Loucy (cell line): ENCODE data around the gene SHANK3.

Source experiments
- H2AFZ ChIP-seq: fragments of 200-600 bp; sonication (generic); 2 replicates; pipeline ENCODE4 v1.6.0; 2016; ENCODE audit warnings: antibody characterized with exemption, mild to moderate bottlenecking, low read length, moderate library complexity
- H3F3A ChIP-seq: fragments of 200-600 bp; 2 replicates; pipeline ENCODE4 v1.6.0; 2016; ENCODE audit warnings: antibody characterized with exemption, low read depth, mild to moderate bottlenecking
- H3K27me3 ChIP-seq: fragments of 200-600 bp; sonication (generic); 2 replicates; pipeline ENCODE4 v1.6.1; 2014; ENCODE audit warnings: low read length, mild to moderate bottlenecking; ENCODE audit not compliant: insufficient read depth, poor library complexity, severe bottlenecking
- H3K36me3 ChIP-seq: fragments of 200-600 bp; sonication (generic); 2 replicates; pipeline ENCODE4 v1.6.1; 2016; ENCODE audit warnings: low read length; ENCODE audit not compliant: insufficient read depth
- H3K4me1 ChIP-seq: fragments of 200-600 bp; sonication (generic); 2 replicates; pipeline ENCODE4 v1.5.1; 2014; ENCODE audit warnings: low read length, mild to moderate bottlenecking; ENCODE audit not compliant: insufficient read depth, poor library complexity, severe bottlenecking
- H3K4me2 ChIP-seq: fragments of 200-600 bp; sonication (generic); 2 replicates; pipeline ENCODE4 v1.6.0; 2014; ENCODE audit warnings: antibody characterized with exemption, low read length, low read depth, mild to moderate bottlenecking; ENCODE audit not compliant: poor library complexity, severe bottlenecking
- H3K4me3 ChIP-seq: fragments of 200-600 bp; sonication (generic); 2 replicates; pipeline ENCODE4 v1.5.1; 2014; ENCODE audit warnings: low read length, mild to moderate bottlenecking, mixed read lengths; ENCODE audit not compliant: poor library complexity, severe bottlenecking
- H3K79me2 ChIP-seq: fragments of 200-600 bp; sonication (generic); 2 replicates; pipeline ENCODE4 v1.6.1; 2014; ENCODE audit warnings: low read length; ENCODE audit not compliant: insufficient read depth
- H3K9ac ChIP-seq: fragments of 200-600 bp; sonication (generic); 2 replicates; pipeline ENCODE4 v1.6.0; 2014; ENCODE audit warnings: mild to moderate bottlenecking, low read depth, low read length, moderate library complexity; ENCODE audit not compliant: poor library complexity, severe bottlenecking
- H3K9me2 ChIP-seq: fragments of 200-600 bp; sonication (generic); replicated peaks from 2 replicates; pipeline ENCODE4 v1.6.1; 2016; ENCODE audit warnings: low read depth, low read length, mixed read lengths
- H3K9me3 ChIP-seq: fragments of 200-600 bp; sonication (generic); 2 replicates; pipeline ENCODE4 v1.6.1; 2014; ENCODE audit warnings: mild to moderate bottlenecking, antibody characterized with exemption, low read length, low read depth; ENCODE audit not compliant: insufficient read depth
- H4K20me1 ChIP-seq: fragments of 200-600 bp; sonication (generic); 2 replicates; pipeline ENCODE4 v1.6.0; 2014; ENCODE audit warnings: antibody characterized with exemption, low read length, mild to moderate bottlenecking; ENCODE audit not compliant: insufficient read depth, poor library complexity, severe bottlenecking
- EZH2phosphoT487 ChIP-seq: fragments of 200-600 bp; IDR thresholded peaks from 2 replicates; pipeline ENCODE4 v1.6.1; 2018; ENCODE audit warnings: antibody characterized with exemption, mild to moderate bottlenecking, moderate library complexity, borderline replicate concordance
- TF ChIP-seq, protein P1 (sequence below): fragments of 200-600 bp; sonication (generic); conservative IDR thresholded peaks from 2 replicates; pipeline ENCODE4 v1.5.1; 2014; ENCODE audit warnings: mild to moderate bottlenecking, antibody characterized with exemption, low read length

The SHANK3 gene

DNA sequence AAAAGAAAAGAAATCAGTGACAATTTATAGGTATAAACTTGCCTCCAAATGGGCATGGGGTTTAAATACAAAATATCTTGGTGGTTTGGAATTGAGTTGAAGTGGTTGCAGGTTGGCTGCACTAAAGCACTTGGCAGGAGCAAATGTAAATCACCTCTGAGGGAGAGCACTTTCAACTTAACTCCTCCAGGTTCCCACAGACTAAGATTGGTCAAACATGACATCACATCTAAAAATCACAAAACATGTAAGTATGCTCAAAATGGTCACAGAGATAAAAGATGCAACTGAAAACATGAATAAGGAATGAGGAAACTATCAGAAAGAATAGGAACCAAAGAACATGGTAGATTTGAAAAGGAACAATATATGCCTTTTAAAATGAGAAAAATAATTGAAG is 12.3 kb upstream of the SHANK3 start:
- Histone ChIP-seq H4K20me1 (no peaks in the 10 kb centered on the region), H2AFZ (no peak overlapping the region), H3F3A (no peaks in the 10 kb centered on the region), H3K79me2 (no peaks in the 10 kb centered on the region), H3K4me2 (no peak overlapping the region), H3K36me3 (no peaks in the 10 kb centered on the region), H3K4me1 (no peaks in the 10 kb centered on the region), H3K4me3 (no peak overlapping the region), H3K9me2 (no peaks in the 10 kb centered on the region), H3K27me3 (no peaks in the 10 kb centered on the region), H3K9me3 (no peaks in the 10 kb centered on the region), H3K9ac (no peak overlapping the region)
- TF ChIP-seq EZH2phosphoT487, result no peak
- TF ChIP-seq, protein P1, sequence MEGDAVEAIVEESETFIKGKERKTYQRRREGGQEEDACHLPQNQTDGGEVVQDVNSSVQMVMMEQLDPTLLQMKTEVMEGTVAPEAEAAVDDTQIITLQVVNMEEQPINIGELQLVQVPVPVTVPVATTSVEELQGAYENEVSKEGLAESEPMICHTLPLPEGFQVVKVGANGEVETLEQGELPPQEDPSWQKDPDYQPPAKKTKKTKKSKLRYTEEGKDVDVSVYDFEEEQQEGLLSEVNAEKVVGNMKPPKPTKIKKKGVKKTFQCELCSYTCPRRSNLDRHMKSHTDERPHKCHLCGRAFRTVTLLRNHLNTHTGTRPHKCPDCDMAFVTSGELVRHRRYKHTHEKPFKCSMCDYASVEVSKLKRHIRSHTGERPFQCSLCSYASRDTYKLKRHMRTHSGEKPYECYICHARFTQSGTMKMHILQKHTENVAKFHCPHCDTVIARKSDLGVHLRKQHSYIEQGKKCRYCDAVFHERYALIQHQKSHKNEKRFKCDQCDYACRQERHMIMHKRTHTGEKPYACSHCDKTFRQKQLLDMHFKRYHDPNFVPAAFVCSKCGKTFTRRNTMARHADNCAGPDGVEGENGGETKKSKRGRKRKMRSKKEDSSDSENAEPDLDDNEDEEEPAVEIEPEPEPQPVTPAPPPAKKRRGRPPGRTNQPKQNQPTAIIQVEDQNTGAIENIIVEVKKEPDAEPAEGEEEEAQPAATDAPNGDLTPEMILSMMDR, result no peak

DNA sequence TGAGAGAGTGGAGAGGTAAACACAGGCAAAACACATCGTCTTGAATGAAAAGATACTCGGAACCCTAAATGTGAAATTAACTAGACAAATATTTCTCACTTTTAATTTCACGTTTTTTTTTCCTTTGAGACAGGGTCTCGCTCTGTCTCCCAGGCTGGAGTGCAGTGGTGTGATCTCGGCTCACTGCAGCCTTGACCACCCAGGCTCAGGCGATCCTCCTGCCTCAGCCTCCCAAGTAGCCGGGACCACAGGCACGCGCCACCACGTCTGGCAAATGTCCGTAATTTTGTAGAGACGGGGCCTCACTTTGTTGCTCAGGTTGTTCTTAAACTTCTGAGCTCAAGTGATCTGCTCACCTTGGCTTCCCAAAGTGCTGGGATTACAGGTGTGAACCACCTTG is 7.4 kb upstream of the SHANK3 start:
- Histone ChIP-seq H3F3A (no peaks in the 10 kb centered on the region), H3K9me2 (no peaks in the 10 kb centered on the region), H3K36me3 (no peaks in the 10 kb centered on the region), H3K4me3 (no peak overlapping the region), H4K20me1 (no peaks in the 10 kb centered on the region), H3K9me3 (no peaks in the 10 kb centered on the region), H3K9ac (no peak overlapping the region), H3K4me2 (no peak overlapping the region), H2AFZ (no peak overlapping the region), H3K4me1 (no peaks in the 10 kb centered on the region), H3K27me3 (no peaks in the 10 kb centered on the region), H3K79me2 (no peaks in the 10 kb centered on the region)
- TF ChIP-seq, protein P1, result no peak
- no peak for TF ChIP-seq EZH2phosphoT487

DNA sequence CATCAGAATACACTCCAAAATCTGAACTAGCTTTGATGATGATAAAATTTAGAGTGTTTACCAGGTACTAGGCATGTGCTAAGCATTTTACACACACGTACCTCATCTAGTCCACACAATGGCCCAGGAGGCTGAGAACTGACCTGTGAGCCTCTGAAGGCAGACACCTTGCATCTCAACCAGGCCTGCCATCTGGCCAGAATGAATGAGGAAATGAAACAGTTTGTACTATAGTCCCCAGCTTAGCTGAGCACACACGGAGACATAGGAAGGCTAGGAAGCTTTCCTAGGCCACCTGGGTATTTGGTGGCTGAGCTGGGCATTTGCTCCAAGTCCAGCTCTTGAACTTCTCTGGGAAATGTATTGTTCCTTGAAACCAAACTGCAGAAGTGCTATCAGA is 6.9 kb upstream of the SHANK3 start:
- Histone ChIP-seq H3K9me3 (no peaks in the 10 kb centered on the region), H3K27me3 (no peaks in the 10 kb centered on the region), H3K4me1 (peaks cover 4% of the 10 kb centered on the region), H3K36me3 (no peaks in the 10 kb centered on the region), H3K9ac (no peak overlapping the region), H3K4me2 (no peak overlapping the region), H3F3A (no peaks in the 10 kb centered on the region), H2AFZ (no peak overlapping the region), H3K4me3 (no peak overlapping the region), H3K9me2 (no peaks in the 10 kb centered on the region), H4K20me1 (no peaks in the 10 kb centered on the region), H3K79me2 (no peaks in the 10 kb centered on the region)
- TF ChIP-seq EZH2phosphoT487, result no peak
- TF ChIP-seq, protein P1, result no peak
